Skin epidermis (tissue), 12 donors: Measurements from ENCODE around the gene TRAM2.

ENCODE experiments used
- H3K27ac ChIP-seq, 21 experiments: fragments of 200-600 bp; sonication (generic) in 11 of 21; one replicate each; pipeline ENCODE4 v1.5.0; 2020; ENCODE audit warnings: mild to moderate bottlenecking in 3 of 21, inconsistent platforms in 2 of 21, moderate library complexity in 2 of 21
- H3K4me3 ChIP-seq, 7 experiments: fragments of 200-600 bp; sonication (generic) in 2 of 7; one replicate each; pipeline ENCODE4 v1.5.0; 2020; ENCODE audit warnings: inconsistent platforms in 2 of 7, mild to moderate bottlenecking in 2 of 7, moderate library complexity in 1 of 7

TRAM2 gene, protein sequence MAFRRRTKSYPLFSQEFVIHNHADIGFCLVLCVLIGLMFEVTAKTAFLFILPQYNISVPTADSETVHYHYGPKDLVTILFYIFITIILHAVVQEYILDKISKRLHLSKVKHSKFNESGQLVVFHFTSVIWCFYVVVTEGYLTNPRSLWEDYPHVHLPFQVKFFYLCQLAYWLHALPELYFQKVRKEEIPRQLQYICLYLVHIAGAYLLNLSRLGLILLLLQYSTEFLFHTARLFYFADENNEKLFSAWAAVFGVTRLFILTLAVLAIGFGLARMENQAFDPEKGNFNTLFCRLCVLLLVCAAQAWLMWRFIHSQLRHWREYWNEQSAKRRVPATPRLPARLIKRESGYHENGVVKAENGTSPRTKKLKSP

DNA sequence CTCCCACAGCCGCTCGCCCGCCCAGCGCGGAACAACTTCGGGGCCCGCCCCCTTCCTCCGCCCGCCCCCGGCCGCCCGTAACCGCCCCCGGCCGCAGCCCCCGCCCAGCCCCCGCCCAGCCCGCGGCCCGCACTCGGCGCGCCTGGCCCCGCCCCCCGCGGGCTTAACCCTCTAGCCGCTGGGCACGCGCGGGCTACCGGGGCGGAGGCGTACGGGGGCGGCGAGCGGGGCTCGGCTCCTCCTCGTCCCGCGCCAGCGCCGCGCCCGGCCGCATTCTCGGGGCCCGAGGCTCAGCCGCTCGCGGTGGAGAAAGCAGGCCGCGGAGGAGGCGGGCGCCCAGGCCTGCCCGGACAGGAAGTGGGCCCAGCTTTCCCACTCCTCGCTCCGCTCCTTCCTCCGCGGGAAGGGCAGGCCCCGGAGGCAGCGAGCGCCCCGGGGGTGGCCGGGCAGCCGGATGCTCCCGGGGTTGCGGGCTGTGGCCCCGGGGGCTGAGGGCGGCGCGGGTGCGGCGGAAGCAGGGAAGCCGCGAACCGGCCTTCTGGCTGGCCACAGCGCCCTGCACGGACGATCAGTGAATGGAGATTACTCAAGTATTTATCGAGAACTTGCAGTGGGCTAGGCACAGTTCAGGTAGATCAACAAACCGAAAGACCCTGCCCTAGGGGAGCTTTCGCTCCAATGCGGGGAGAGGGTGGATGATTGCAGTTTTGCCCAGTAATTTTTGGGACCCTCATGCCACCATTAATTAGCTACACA is at the start of gene TRAM2:
Gene TRAM2 (minus strand): TSS at position 39 of the 756 bp plus-strand sequence. CDS start 145 bp downstream, outside the sequence.
- Histone ChIP-seq H3K4me3 (peak within 1 kb of the TSS; percentile 55 to 87 (median 80)), H3K27ac (peak within 1 kb of the TSS; percentile 83 to 99 (median 97))

DNA sequence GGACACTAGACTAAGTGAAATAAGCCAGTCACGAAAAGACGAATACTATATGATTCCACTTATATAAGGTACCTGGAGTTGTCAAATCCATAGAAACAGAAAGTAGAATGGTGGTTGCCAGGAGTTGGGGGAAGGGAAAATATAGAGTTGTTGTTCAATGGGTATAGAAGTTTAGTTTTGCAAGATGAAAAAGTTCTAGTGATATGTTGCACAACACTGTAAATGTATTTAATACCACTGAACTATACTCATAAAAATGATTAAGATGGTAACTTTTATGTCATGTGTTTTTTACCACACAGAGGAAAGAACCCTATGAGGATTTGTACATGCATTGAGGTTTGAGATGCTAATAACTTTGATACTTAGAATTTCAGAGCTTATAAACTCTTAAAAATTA is 46.0 kb upstream of the TRAM2 start:
- H3K4me3 ChIP-seq = no peak overlapping the region

DNA sequence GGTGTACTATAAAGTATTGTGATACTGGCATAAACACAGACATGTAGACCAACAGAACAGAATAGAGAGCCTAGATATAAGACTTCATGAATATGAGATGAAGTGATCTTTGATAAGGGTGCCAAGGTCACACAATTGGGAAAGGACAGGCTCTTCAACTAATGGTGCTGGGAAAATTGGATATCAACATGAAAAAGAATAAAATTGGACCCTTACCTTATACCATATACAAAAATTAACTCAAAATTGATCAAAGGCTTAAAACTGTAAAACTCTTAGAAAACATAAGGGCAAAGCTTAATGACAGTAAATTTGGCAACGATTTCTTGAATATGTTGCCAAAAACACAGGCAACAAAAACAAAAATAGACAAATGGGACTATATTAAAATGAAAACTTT is 44.8 kb upstream of the TRAM2 start:
- H3K27ac ChIP-seq = no peak overlapping the region

More for the DNA sequence above, 46.0 kb upstream of the TRAM2 start:
- H3K27ac ChIP-seq = no peak overlapping the region

DNA sequence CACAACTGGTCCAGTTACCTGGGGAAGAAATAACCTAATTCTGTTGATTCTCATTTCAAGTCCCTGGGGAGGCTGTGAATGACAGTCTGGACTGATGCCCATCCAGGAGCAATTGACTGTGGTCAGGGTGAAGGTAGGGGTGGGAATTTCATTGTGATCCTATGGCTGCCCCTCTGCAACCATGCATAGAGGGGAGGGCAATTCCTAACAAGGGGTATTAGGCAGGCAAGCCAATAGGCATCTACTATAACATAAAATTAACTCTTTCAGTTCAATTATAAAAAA is 44.0 kb upstream of the TRAM2 start:
- Histone ChIP-seq H3K4me3 (no peak overlapping the region), H3K27ac (no peak overlapping the region)

More for the DNA sequence above, 44.8 kb upstream of the TRAM2 start:
- no peak overlapping the region for H3K4me3 ChIP-seq

DNA sequence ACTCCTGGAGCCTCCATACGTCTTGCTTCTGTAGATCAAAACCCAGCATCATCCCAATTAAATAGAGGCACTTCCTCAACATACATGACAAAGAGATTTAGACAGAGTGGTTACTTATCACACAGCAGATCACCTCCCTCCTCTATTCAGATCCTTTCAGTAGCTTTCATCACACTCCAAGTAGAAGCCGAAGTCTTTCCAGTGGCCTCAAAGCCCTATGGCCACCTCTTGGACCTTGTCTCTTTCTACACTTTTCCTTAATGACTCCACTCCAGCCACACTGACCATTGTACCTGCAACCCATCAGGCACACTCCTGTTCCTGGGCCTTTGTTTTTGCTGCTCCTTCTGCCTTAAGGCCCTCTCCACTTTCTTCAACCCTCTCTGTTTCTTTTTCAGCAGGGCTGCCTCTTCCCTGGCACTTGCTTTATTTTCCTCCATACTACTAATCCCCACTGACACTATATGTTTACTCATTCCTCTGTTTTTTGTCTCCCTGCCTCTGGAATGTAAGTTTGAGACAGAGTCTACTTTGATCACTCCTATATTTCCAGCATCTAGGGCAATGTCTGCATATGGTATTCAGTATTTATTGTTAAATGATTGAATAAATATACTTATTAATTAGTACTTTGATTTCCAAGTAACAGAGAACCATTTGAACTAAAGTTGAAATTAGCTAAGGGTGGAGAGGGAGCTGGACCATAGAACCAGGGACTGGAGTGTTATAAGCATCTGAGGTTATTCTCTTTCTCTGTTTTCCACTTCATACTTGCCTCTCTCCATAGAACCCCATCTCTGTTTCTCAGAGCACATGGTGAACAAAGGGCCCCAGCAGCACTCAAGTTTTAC is 43.4 kb upstream of the TRAM2 start:
- H3K4me3 ChIP-seq = no peak overlapping the region
- no peak overlapping the region for H3K27ac ChIP-seq

DNA sequence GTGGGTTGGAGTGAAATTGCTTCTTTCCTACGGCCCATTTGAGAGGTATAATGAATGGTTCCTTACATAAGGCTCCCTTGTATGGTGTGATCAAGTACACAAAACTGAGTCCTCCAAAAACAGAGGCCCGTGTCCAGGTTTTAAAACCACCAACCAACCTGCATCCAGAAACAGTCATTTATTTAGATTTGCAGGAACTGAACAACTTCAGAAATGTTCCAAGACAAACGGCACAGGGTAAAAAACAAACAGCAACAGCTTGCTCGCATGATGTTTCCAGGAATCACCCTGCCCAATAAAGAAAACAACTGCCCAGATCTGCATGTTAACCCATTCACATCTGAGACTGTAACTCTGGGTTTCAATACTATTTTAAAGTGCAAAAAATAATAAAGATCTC is 40.2 kb upstream of the TRAM2 start:
- H3K27ac ChIP-seq = no peak overlapping the region
- no peak overlapping the region for H3K4me3 ChIP-seq

DNA sequence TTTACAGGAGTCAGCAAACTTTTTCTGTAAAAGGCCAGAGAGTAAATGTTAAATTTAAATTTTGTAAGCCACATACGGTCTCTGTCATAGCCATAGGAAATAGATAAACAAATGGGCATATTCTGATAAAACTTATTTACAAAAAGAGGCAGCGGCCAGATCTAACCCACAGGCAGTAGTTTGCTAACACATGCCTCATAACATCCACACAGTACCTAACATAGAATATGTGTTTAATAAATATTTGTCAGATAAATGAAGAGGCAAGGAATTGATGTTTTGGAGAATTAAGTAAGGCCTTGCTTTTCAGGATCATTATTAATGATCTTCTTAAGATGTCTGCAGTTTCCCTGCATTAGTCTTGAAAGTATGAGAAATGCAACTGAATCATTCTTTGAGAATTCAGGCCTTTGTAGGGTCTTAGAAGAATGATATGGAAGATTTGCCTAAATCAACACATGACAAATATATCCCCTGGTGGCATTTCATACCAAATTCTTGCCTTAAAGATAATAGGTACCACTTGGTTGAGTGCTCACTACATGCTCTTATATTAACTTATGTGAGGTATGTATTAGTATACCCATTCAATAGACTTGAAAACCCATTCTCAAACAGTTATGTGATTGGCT is 39.3 kb upstream of the TRAM2 start:
- H3K4me3 ChIP-seq = no peak overlapping the region
- H3K27ac ChIP-seq = no peak overlapping the region

DNA sequence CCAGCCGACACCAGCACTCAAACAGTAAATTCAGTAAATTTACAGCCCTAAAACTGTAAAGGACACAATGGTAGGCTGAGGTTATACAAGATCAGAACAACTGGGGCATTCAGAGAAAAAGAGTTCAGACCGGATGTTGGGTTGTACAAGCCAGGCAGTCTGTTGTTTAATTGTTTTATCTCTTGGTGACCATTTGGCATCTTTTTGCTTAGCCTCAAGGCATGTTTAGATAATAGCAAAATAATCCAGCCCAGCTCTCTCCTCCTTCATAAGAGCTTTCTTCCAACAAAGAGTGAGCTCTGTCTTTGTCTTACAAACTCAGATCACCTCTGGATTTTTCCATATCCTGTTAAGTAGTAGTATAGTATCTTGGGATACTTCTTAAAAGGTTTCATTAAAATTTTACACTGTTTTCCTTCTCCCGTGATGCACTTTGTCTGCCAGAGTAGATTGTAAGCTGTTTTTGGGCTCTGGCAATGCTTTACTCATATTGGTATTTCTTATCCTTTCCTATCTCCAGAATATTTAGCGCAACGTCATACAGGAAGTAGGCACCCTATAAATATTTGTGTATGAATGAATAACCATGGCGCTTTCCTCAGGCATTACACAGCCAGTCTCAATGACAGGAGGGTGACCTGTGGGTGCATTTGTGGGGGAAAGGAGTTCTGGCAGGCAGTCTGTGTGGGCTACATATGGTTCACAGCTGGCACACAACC is 35.6 kb upstream of the TRAM2 start:
- H3K4me3 ChIP-seq = no peak overlapping the region
- H3K27ac ChIP-seq = no peak overlapping the region

DNA sequence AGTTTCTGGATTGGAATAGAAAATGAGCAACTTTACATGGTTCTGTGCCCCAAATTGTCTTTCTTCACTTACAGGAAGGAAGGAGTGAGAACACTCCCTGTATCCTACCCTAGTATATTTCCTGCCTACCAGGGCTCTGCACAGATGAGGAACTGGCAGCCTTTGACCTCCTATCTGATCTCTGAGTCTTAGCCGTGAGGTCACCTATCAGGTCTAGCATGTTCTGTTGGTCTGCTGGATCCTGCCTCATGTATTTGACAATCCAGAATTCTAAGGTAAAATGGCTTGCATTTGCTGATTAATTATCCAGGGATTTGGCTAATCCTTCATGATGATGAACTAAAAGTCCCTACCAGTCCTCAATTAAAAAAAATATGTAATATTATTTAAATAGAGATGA is 35.0 kb upstream of the TRAM2 start:
- Histone ChIP-seq H3K4me3 (no peak overlapping the region), H3K27ac (no peak overlapping the region)

DNA sequence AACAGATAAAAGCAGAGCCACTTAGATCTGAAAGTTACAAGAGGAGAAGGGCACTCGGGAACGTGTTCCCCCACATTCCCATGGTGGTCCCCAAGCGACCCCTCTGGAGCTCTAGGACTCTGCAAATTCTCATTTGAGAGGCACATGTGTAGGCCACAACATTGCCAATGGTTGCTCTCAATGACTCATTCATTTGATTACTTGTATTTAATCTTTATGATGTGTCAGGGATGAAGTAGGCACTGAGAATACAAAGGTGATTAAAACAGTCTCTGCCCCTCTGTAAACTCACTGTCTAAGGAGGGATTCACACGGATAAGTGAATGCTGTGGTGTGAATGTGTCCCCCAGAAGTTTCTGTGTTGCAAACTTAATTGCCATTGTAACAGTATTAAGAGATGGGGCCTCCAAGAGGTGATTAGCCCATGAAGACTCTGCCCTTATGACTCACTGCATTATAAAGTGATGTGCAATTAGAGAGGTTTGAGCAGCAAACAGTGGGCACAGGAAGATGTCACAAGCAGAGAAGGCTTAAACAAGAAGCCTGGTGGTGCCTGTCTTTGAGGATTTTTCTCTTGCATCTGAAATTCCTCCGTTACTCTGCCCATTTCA is 34.0 kb upstream of the TRAM2 start:
- no peak overlapping the region for H3K27ac ChIP-seq
- H3K4me3 ChIP-seq = no peak overlapping the region

DNA sequence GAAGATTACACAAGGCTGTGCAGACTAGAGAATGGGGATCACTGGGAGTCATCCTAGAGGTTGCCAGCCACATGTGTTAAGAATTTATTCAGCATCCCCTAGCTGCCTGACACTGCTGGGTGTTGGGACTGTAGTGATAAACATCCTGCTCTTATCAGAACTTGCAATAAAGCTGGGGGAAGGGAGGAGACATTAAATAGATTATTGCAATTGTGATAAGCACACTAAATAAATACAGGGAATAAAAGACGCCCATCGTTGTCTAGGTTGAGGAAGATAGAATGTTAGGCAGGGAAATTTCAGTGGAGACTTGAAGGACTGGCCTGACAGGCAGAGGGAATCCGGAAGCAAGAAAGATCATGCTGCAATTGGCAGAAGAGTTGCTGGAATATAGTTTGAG is 33.2 kb upstream of the TRAM2 start:
- H3K4me3 ChIP-seq = no peak overlapping the region
- H3K27ac ChIP-seq = no peak overlapping the region

DNA sequence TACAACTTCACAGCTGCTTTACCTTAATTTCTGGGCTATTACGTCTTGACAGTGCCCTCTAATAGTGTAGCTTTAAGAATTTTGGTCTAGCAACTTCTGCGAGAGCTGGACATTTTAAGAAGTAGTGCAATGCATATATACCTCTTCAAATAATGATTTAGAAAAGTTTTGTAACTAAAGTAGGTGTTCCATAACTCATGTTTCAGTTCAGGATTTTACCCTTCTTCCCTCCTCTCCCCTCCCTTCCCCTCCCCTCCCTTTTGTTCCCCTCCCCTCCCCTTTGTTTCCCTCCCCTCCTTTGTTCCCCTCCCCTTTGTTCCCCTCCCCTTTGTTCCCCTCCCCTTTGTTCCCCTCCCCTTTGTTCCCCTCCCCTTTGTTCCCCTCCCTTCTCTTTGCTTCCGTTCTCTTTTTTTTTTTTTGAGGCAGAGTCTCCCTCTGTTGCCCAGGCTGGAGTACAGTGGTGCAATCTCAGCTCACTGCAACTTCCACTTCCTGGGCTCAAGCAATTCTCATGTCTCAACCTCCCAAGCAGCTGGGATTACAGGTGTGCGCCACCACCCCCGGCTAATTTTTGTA is 28.8 kb upstream of the TRAM2 start:
- Histone ChIP-seq H3K4me3 (no peak overlapping the region), H3K27ac (no peak overlapping the region)

DNA sequence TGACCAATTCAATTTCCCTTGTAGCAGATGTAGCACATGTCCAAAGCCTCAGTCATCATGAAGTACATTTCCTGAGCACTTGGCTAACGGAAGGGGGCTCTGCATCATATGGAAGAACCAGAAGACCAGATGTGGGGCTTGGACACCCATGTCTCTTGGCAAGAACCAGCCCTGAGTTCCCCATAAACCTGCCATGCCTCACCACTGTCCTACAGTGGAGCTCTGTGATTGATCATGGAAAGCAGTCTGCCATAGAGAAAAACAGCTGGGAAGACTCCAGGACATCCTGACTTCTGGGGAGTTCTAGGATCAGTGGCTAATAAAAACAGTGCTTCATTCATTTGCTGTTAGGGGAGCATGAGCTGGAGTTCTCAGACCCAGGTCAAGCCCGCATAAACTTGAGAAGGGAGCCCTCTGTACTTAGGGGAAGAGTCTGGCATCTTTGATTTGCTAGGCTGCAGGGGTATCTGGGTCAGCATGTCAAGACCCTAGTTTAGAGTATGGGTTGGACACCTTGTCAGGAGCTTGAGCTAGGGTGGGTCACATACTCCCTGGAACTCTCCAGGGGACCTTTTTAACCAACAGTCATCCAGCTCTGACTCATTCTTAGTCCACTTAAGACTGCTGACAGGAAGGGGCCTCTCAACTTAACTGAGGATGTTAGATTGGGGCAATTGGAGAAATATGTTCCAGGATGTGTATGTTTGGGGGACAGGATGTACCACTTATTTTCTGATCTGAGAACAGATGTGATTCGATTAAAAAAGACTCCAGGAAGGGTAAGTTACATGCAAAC is 26.3 kb upstream of the TRAM2 start:
- Histone ChIP-seq H3K27ac (no peak overlapping the region), H3K4me3 (no peak overlapping the region)

DNA sequence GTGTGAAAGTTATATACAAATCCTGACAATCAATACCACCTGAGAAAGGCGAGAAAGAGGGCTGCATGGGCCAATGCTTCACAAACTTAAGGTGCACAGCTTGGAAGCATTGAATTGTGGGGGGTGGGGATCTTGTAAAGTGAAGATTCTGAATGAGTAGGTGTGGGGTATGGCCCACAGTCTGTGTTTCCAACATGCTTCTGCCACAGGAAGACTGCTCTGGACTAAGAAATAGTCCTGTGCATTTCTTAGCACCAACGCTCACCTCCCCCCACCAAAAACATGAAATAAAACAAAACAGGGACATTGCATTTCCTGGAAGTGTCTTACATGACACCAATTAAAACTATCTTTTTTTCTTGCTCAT is 21.9 kb upstream of the TRAM2 start:
- Histone ChIP-seq H3K27ac (no peak overlapping the region), H3K4me3 (no peak overlapping the region)

DNA sequence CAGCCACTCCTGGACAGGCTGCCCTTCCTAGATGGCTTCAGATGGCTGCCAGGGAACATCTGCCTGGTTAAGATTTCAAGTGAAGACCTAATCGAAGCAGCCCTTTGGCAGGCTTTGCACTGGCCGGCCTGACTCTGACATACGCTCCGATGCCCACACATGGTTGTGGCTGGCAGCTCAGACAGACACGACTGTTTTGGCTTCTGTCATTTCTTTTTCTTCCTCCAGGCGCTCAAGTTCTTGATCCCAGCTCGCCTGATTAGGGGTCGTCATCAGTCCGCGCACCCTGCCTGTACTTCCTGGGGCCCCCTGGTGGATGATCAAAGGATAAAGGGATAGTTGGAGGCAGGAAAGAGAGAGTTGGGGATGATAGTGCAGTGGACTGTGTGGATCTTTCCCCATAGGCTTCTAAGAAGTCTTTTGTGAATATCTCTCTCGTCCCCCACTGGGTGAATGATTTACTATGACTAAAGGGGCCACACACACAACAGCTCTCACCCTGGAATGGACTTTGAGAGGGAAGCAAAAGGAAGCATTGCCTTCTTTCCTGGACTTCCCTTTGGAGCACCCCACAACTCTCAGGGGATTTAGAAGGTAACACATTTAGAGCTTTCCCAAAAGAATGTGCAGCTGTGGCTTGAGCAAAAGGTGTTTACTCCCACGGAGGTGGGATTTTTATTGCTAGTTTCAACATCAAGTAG is 21.4 kb upstream of the TRAM2 start:
- H3K27ac ChIP-seq = peak overlapping the region in 5 of 21 experiments; percentile 8 to 50 (median 27)
- no peak overlapping the region for H3K4me3 ChIP-seq

DNA sequence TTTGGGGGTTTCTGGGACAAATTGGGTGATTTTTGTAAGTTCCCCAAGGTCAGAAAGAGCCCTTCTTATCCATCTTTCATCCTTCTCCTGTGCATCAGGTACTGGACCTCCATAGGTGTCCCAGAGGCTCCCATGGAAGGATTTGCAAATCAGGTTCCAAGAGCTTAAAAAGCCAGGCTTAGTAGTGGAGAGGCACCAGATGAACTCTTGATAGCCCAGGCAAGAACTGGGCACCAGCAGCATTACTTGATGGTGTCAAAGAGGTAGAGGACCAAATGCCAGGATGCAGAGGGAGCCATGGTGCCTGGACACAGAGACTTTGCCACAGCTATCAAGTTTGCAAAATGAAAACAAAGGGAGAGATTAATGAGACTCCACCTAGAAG is 20.9 kb upstream of the TRAM2 start:
- Histone ChIP-seq H3K27ac (peak overlapping the region in 5 of 21 experiments; percentile 8 to 50 (median 27)), H3K4me3 (no peak overlapping the region)

DNA sequence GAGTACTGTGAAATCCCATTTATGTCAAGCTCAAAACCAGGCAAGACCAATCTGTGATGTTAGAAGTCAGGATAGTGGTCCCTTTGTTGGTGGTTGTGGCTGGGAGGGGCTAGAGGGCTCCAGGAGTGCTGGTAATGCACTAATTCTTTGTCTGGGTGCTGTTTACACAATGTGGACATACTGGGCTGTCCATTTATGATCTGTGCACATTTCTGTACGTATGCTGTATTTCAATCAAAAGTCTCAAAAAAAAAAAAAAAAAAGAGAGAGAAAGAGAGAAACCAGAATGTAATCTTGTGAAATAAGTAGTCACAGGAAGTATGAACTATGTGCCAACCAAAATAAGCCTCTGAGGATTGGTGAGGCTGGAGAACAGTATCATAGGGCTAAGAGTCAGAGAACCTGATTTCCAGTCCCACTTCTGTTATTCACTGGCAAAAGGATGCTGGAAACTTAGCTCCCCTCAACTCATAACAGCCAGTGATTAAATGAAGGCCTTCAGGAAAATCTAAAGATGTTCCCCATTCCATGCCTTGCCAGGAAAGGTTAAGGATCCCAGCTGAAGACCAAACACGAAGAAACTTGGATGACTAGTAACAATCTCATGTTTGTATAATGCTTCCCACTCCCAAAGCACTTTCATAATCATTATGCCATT is 19.6 kb upstream of the TRAM2 start:
- Histone ChIP-seq H3K27ac (peak overlapping the region in 11 of 21 experiments; percentile 18 to 77 (median 39)), H3K4me3 (no peak overlapping the region)
